Astrocyte of the hippocampus (primary cell): Measurements from ENCODE around the gene DDIT3.
"Not testable (repeated sequence)": the region's sequence is repeated elsewhere in the genome, so short reads cannot be mapped to it uniquely, and the experiment has no call there.

ENCODE experiments used
- DNase-seq: peaks from one replicate; pipeline ENCODE4 v3.0.0; 2011; ENCODE audit warnings: low read depth, low spot score

Gene DDIT3

DNA sequence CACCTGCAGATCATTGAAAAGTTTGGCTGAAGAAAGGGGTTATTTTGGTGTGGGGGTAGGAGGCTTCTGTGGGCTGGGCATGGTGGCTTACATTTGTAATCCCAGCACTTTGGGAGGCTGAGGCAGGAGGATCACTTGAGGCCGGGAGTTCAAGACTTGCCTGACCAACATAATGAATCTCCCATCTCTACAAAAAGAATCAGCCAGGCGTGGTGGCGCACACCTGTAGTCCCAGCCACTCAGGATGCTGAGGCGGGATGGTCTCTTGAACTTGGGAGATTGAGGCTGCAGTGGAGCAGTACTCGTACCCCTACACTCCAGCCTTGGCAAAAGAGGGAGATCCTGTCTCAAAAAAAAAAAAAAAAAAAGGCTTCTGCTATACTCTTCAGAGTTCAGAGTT lies 7.0 kb downstream of the DDIT3 start:
- no peak for DNase-seq

DNA sequence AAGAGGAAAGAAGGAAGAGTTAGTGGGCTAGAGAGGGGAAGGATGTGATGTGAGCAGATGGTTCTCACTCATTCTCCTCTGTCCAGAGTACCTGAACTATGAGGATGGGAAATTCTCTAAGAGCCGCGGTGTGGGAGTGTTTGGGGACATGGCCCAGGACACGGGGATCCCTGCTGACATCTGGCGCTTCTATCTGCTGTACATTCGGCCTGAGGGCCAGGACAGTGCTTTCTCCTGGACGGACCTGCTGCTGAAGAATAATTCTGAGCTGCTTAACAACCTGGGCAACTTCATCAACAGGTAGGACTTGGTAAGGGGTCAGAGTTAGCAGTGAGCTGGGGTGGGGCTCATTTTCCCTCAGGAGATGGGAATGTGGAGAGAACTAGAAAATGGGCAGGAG lies 7.6 kb downstream of the DDIT3 start:
- DNase-seq, result no peak

DNA sequence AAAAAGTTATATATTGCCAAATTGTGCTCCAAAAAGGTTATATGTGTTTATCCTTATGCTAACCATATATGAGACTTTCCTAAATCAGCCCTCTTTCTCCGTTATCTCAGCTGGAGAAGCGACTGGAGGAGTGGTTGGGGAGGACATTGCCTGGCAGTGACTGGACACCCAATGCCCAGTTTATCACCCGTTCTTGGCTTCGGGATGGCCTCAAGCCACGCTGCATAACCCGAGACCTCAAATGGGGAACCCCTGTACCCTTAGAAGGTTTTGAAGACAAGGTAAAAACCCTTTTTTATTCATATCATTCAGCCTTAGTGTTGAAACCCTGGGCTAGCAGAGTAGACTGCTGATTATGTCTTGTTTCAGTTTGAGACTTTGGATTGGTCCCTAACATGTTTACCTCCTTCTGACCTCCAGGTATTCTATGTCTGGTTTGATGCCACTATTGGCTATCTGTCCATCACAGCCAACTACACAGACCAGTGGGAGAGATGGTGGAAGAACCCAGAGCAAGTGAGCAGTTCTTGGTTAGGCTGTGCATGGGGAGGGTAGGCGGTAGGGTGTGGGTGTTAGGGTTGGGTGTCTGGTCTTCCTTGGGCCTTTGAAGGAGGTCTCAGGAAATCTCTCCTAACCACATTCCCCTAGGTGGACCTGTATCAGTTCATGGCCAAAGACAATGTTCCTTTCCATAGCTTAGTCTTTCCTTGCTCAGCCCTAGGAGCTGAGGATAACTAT lies 8.6 kb downstream of the DDIT3 start:
- DNase-seq, result no peak

DNA sequence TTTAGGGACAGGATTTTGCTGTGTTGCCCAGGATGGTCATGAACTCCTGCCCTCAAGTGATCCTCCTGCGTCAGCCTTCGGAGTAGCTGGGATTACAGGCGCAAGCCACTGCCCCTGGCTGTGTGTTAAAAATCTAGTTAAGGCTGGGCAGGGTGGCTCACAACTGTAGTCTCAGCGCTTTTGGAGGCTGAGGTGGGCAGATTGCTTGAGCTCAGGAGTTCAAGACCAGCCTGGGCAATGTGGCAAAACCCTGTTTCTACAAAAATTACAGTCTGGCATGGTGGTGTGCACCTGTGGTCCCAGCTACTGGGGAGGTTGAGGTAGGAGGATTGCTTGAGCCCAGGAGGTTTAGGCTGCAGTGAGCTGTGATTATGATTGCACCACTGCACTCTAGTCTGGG lies 9.2 kb downstream of the DDIT3 start:
- DNase-seq, result no peak

DNA sequence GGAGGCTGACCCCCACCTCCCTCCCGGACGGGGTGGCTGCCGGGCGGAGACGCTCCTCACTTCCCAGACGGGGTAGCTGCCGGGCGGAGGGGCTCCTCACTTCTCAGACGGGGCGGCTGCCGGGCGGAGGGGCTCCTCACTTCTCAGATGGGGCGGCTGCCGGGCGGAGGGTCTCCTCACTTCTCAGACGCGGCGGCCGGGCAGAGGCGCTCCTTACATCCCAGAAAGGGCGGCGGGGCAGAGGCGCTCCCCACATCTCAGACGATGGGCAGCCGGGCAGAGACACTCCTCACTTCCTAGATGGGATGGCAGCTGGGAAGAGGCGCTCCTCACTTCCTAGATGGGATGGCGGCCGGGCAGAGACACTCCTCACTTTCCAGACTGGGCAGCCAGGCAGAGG lies 12.5 kb downstream of the DDIT3 start:
- DNase-seq, result not testable (repeated sequence)

DNA sequence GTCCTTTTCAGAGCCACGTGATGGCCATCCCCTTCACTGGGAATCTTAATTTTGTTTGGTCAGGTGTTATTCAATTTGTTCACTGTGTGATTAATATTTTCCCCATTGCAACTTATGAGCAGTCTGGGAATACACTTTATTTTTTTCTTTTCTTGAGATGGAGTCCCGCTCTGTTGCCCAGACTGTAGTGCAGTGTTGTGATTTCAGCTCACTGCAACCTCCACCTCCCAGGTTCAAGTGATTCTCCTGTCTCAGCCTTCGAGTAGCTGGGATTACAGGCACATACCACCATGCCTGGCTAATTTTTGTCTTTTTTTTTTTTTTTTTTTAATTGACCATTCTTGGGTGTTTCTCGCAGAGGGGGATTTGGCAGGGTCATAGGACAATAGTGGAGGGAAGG lies 13.8 kb downstream of the DDIT3 start:
- not testable (repeated sequence) for DNase-seq

DNA sequence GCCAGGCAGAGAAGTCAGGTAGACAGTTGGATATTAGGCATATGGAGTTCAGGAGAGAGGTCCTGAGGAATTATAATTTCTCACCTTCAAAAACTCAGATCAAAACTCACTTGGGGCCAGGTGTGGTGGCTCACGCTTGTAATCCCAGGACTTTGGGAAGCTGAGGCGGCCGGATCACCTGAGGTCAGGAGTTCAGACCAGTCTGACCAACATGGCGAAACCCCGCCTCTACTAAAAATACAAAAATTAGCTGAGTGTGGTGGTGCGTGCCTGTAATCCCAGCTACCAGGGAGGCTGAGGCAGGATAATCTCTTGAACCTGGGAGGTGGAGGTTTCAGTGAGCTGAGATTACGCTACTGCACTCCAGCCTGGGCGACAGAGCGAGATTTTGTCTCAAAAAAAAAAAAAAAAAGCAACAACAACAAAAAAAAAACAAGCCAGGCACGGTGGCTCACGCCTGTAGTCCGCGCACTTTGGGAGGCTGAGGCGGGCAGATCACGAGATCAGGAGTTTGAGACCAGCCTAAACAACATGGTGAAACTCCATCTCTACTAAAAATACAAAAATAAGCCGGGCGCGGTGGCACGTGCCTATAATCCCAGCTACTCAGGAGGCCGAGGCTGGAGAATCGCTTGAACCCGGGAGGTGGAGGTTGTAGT lies 17.9 kb downstream of the DDIT3 start:
- DNase-seq, result not testable (repeated sequence)

DNA sequence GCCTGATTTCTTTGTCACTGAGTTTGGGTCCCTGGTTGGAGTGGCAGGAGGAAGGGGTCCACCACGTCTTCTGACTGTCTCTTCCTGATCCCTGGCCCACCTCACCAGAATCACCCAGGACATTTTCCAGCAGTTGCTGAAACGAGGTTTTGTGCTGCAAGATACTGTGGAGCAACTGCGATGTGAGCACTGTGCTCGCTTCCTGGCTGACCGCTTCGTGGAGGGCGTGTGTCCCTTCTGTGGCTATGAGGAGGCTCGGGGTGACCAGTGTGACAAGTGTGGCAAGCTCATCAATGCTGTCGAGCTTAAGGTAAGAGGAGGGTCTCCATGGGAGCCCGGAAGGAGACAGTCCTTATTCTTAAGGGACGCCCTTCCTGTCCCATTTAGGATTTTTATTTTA lies 20.1 kb downstream of the DDIT3 start:
- DNase-seq, result no peak

DNA sequence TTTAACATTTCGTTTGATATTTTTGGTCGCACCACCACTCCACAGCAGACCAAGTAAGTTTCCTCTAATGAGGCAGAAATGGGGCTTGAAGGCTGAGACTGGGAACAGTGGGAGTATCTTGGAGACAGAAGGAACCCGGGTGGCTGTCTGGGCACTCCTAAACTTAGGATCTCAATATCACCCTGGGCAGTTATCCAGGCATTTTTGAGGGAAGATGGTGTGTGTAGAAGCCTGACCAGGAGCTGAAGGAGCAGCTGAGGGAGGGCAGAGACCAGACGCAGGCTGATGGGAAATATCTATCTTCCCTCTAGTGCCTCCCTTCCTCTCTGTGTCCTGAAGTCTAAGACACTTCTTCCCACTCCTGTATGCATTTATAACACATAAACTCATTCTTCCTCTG lies 21.7 kb downstream of the DDIT3 start:
- DNase-seq, result no peak

DNA sequence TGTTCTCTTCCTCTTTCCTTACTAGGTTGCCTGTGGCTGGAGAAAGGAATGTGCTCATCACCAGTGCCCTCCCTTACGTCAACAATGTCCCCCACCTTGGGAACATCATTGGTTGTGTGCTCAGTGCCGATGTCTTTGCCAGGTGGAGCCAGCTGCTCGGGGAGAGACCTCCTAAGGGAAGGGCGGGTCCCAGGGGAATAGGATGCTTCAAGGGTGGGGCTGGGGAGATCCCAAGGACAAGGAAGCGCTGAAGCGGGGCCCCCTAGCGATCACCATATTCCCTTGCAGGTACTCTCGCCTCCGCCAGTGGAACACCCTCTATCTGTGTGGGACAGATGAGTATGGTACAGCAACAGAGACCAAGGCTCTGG lies 22.2 kb downstream of the DDIT3 start:
- no peak for DNase-seq

DNA sequence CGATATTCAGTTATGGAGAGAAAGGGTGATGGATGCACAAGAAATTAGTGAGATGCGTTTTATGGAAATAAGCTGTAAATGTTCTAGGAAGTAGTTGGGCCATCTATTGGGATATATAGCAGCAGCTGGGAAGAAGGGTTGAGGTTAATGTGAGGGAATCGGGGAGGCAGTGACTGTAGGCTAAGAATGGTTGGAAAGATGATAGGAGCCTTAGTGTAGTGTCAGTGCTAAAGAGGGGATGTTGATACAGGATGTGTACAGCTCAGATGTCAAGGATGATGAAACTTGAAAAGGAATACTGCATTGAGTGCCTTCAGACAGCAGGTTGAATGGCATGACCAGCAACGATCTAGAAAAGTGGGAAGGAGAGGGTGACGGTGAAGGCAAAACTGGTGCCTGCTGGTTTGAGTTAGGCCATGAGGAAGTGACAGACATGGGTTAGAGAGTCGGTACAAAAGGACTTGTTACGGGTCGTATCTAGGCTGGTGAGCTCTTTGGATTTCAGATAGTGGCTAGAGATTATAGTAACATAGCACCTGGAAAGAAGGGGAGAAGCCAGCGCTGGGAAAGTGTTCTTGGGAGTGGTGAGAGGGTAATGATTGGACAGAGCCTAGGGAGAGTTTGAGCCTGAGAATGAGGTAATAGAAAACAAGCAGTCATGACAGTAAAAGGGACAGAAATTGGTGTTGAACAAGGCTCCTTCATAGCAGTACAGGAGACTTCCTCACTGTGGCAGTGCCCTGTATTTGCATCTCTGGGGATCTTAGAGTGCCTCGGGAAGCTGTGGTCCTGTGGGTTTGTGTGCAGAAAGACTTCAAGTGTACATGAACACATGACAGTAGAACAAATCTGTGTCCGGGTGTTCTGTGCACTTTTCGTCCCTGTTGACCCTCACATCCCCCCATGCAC lies 22.8 kb downstream of the DDIT3 start:
- no peak for DNase-seq

DNA sequence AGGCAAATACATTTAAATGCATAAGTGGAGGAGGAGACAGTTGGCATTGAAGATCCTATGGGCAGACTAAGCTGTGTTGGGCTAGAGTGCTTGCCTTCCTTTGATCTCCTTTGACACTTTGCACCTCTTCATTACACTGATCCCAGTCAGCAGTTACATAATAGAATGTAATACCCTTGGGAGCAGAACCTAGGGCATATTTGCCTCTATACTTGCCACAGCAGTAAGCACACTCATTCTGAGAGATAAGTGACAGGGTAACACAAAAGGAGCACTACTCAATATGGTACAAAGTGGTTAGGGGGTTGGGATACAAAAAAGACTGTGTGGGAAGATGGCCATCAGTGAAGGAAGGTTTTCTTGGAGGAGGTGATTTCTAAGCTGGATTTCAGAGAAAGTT lies 23.5 kb downstream of the DDIT3 start:
- DNase-seq, result no peak

DNA sequence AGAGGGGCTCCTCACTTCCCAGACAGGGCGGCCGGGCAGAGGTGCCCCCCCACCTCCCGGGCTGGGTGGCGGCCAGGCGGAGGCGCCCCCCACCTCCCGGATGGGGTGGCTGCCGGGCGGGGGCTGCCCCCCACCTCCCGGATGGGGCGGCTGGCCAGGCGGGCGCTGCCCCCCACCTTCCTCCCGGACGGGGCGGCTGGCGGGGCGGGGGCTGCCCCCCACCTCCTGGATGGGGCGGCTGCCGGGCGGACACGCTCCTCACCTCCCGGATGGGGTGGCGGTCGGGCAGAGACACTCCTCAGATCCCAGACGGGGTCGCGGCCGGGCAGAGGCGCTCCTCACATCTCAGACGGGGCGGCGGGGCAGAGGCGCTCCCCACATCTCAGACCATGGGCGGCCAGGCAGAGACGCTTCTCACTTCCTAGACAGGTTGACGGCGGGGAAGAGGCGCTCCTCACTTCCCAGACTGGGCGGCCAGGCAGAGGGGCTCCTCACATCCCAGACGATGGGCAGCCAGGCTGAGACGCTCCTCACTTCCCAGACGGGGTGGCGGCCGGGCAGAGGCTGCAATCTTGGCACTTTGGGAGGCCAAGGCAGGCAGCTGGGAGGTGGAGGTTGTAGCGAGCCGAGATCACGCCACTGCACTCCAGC lies 25.1 kb downstream of the DDIT3 start:
- not testable (repeated sequence) for DNase-seq

DNA sequence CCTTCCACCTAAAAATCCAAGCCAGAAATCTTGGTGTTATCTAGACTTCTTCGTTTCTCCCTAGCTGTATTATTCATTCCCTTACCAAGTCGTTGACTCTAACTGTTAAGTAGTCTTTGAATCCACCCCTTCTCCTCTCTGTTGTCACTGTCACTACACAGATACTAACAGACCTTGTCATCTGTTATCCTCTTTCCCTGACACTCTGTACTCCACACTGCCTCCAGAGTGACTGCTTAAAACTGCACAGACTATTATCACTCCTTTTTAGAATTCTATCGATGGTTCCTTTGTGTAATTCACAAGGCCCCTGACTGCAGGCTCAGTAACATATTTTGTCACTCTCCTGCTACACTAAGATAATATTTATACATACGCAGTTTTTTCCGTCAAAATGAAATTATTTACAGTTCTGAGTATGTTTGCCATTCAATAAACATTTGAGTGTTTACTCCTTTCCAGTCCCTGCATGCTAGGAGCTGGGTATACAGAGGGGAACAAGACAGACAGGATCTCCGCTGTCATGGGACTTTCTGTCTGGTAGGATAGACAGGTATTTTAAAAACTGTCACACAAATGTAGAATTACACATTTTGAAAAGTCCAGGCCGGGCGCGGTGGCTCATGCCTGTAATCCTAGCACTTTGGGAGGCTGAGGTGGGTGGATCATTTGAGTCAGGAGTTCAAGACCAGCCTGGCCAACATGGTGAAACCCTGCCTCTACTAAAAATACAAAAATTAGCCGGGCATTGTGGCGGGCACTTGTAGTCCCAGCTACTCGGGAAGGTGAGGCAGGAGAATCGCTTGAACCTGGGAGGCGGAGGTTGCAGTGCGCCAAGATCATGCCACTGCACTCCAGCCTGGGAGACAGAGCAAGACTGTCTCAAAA lies 28.7 kb downstream of the DDIT3 start:
- no peak for DNase-seq

DNA sequence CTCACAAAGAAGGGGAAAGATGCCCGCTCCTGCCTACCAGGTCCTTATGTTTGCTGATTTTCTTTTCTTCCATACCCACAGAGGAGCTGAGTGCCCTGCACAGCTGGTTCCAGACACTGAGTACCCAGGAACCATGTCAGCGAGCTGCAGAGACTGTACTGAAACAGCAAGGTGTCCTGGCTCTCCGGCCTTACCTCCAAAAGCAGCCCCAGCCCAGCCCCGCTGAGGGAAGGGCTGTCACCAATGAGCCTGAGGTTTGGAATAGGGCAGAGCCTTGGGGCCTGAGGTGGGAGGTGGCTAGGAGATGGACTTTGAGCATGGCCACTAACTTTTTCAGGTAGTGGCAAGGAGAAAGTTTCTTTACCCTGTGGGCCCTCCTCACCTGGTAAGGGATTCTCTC lies 30.2 kb downstream of the DDIT3 start:
- DNase-seq, result no peak

DNA sequence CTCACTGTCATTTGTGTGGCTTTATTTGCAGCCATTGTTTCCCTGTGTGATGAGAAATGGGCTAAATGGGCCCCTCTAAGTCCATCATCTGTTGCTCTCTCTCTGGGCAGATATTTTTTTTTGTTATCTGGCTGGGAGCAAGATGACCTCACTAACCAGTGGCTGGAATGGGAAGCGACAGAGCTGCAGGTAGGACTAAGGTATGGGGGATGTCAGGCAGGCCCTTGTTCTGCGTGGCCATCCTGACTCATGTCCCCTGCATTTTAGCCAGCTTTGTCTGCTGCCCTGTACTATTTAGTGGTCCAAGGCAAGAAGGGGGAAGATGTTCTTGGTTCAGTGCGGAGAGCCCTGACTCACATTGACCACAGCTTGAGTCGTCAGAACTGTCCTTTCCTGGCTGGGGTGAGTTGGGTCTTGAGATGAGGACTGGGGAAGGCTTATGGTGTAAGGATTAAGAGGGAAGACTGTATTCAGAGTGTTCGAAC lies 31.1 kb downstream of the DDIT3 start:
- no peak for DNase-seq

DNA sequence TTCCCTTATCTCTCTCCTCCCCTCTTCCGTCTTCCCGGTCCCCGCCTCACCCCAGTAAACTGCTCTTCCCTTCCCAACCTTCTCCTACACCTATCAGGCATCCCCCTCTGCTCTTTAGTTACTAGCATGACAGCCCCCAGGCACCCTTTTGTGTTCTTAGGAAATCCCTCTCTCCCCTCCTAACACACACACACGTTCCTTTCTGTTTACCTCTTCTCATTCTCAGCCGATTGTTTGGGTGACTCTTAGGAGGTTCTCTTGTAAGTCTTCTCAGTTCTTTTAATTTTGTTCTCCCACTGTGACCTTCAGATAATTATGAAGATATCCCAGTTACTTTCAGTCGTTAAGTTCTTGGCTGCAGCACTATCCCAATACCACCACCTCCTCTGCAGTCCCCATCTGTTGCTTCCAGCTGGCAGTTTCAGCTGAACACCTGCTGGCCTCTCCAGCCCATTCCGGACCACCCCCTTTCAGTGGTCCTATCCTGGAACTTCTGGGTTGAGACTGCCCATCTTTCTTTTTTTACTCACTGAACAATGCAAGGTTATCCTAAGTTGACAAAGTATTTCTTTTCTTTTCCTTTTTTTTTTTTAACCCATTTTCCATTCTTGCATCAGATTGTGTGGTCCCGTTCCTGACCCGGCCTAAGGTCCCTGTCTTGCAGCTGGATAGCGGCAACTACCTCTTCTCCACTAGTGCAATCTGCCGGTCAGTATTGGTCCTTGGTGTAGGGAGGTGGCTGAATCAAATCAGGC lies 31.7 kb downstream of the DDIT3 start:
- no peak for DNase-seq

DNA sequence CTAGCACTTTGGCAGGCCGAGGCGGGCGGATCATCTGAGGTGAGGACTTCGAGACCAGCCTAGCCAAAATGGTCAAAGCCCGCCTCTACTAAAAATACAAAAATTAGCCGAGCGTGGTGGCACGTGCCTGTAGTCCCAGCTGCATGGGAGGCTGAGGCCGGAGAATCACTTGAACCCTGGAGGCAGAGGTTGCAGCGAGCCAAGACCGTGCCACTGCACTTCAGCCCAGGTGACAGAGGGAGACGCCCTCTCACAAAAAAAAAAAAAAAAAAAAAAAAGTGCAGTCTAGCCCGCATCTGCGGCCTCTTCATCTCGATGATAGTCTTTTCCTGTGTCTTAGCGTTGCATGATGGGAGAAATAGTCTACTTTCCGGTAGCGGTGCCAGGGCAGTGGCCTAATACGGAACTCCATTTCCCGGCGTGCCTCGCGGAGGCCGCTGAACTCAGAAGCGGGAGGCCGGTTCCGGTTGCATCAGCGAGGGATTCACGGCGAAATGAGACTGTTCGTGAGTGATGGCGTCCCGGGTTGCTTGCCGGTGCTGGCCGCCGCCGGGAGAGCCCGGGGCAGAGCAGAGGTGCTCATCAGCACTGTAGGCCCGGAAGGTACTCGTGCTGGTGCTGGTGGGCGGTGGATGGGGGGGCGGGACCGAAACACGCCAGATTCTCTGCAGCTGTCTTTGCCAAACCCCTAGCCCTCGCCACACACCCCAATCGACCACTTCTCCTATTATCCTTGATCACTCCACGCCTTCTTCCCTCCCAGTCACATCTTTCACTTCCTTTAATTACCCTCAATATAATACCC lies 32.5 kb downstream of the DDIT3 start, which contains the start of gene MARS1:
TSS of gene MARS1 (plus strand) at position 472 of the 805 bp plus-strand sequence. CDS start at position 495, 23 bp downstream.
- peak; percentile 98 for DNase-seq

DNA sequence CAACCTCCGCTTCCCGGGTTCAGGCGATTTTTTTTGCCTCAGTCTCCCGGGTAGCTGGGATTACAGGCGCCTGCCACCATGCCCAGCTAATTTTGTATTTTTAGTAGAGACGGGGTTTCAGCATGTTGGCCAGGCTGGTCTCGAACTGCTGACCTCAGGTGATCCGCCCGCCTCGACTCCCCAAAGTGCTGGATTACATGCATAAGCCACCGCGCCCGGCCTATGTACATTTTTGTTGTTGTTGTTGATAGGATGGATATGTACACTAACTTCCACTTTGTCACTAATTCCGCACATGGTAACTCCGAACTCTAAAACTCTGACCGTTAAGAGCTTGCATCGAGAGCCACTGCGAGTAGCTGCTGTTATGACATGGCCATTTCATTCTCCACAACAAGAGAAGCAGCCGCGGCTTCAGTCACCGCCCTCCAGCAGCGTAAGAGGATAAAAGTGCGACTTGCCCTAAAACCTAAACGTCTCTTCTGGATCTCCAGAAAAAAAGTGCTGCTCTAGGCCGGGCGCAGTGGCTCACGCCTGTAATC lies 33.2 kb downstream of the DDIT3 start:
- DNase-seq, result no peak
